ENCODE measurements around the gene ZDHHC24. TPM values are rescaled to one million over a fixed set of nuclear protein-coding genes. Genes with fewer than 3 reads are reported as not detected.

The ZDHHC24 gene
- total and polyA plus RNA-seq, 10 of the 15 experiments (the other 5 are each of a cell fraction or from before 2014, with no cell fraction given), result 0.86 to 17.5 (median 6.8) TPM

DNA sequence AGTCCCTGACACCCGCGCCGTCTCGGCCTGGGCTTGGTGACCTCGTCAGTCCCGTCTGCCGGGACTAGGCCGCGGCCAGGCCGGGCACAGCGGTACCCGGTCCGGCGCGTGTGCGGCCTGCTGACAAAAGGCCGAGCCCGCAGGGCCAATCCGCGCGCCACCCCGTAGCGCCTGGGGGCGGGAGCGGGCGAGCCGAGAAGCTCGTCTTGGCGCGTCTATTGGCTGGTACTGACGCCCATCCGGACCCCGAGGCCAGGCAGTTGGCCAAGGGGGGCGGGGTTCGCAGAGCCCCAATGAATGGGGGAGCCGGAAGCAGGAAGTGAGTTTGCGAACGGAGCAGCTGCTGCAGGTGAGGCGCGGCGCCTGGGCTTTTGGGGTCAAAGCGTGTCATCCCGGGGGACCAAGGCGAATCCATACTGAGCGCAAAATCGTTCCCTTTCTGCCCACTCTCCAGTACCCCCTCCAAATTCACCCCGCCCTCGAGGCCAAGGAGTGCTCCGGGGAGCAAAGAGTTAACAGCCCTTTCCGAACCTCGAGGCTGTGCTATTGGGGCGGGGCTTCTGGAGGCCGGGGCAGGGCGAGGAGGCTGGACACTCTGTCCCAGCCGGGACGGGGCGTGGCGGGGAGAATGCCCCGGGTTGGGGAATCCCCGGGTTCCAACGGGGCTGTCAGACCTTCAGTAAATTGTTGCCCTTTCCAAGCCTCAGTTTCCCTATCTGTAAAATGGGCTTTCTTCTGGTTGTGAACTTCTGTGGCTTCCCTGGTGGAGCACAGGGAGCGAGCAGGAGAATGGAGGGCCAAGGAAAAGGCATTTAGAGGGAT, 65.5 kb downstream of the ZDHHC24 start, which contains the start of gene DPP3 (continued):
- TF ChIP-seq, protein P1, sequence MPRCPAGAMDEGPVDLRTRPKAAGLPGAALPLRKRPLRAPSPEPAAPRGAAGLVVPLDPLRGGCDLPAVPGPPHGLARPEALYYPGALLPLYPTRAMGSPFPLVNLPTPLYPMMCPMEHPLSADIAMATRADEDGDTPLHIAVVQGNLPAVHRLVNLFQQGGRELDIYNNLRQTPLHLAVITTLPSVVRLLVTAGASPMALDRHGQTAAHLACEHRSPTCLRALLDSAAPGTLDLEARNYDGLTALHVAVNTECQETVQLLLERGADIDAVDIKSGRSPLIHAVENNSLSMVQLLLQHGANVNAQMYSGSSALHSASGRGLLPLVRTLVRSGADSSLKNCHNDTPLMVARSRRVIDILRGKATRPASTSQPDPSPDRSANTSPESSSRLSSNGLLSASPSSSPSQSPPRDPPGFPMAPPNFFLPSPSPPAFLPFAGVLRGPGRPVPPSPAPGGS (IDR thresholded peaks at IDR 0.05; ENCODE audit: borderline replicate concordance, insufficient read depth, low read depth, low read length, poor library complexity, severe bottlenecking), result no peak
- TF ChIP-seq CHD2 (IDR thresholded peaks at IDR 0.05; ENCODE audit: borderline replicate concordance, low read depth, low read length) (peak; percentile 90), CBX3 (IDR thresholded peaks at IDR 0.05; ENCODE audit: borderline replicate concordance, low read depth) (no peak), RUNX3 (IDR thresholded peaks at IDR 0.05; ENCODE audit: low read length) (no peak; the same call in none of the 2 replicates), IKZF2 (IDR thresholded peaks at IDR 0.05) (no peak), MEF2B (IDR thresholded peaks at IDR 0.05; ENCODE audit: partially characterized antibody, poor library complexity, severe bottlenecking) (peak; percentile 48), FOXK2 (IDR thresholded peaks at IDR 0.05) (no peak), BMI1 (IDR thresholded peaks at IDR 0.05; ENCODE audit: borderline replicate concordance) (no peak), SIN3A (IDR thresholded peaks at IDR 0.05; ENCODE audit: low read depth, low read length) (peak; percentile 80), TARDBP (IDR thresholded peaks at IDR 0.05; ENCODE audit: borderline replicate concordance) (no peak)
- TF ChIP-seq, protein P2, sequence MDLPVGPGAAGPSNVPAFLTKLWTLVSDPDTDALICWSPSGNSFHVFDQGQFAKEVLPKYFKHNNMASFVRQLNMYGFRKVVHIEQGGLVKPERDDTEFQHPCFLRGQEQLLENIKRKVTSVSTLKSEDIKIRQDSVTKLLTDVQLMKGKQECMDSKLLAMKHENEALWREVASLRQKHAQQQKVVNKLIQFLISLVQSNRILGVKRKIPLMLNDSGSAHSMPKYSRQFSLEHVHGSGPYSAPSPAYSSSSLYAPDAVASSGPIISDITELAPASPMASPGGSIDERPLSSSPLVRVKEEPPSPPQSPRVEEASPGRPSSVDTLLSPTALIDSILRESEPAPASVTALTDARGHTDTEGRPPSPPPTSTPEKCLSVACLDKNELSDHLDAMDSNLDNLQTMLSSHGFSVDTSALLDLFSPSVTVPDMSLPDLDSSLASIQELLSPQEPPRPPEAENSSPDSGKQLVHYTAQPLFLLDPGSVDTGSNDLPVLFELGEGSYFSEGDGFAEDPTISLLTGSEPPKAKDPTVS (IDR thresholded peaks at IDR 0.05; ENCODE audit: low read depth, low read length), result no peak
- TF ChIP-seq, protein P3, sequence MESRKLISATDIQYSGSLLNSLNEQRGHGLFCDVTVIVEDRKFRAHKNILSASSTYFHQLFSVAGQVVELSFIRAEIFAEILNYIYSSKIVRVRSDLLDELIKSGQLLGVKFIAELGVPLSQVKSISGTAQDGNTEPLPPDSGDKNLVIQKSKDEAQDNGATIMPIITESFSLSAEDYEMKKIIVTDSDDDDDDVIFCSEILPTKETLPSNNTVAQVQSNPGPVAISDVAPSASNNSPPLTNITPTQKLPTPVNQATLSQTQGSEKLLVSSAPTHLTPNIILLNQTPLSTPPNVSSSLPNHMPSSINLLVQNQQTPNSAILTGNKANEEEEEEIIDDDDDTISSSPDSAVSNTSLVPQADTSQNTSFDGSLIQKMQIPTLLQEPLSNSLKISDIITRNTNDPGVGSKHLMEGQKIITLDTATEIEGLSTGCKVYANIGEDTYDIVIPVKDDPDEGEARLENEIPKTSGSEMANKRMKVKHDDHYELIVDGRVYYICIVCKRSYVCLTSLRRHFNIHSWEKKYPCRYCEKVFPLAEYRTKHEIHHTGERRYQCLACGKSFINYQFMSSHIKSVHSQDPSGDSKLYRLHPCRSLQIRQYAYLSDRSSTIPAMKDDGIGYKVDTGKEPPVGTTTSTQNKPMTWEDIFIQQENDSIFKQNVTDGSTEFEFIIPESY (IDR thresholded peaks at IDR 0.05), result no peak
- TF ChIP-seq, protein P4, sequence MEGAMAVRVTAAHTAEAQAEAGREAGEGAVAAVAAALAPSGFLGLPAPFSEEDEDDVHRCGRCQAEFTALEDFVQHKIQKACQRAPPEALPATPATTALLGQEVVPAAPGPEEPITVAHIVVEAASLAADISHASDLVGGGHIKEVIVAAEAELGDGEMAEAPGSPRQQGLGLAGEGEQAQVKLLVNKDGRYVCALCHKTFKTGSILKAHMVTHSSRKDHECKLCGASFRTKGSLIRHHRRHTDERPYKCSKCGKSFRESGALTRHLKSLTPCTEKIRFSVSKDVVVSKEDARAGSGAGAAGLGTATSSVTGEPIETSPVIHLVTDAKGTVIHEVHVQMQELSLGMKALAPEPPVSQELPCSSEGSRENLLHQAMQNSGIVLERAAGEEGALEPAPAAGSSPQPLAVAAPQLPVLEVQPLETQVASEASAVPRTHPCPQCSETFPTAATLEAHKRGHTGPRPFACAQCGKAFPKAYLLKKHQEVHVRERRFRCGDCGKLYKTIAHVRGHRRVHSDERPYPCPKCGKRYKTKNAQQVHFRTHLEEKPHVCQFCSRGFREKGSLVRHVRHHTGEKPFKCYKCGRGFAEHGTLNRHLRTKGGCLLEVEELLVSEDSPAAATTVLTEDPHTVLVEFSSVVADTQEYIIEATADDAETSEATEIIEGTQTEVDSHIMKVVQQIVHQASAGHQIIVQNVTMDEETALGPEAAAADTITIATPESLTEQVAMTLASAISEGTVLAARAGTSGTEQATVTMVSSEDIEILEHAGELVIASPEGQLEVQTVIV (IDR thresholded peaks at IDR 0.05; ENCODE audit: borderline replicate concordance, partially characterized antibody), result peak; percentile 96
- TF ChIP-seq, protein P5, sequence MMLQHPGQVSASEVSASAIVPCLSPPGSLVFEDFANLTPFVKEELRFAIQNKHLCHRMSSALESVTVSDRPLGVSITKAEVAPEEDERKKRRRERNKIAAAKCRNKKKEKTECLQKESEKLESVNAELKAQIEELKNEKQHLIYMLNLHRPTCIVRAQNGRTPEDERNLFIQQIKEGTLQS (IDR thresholded peaks at IDR 0.05; ENCODE audit: borderline replicate concordance, extremely low read depth, low read depth, low read length), result no peak
- TF ChIP-seq, protein P6, sequence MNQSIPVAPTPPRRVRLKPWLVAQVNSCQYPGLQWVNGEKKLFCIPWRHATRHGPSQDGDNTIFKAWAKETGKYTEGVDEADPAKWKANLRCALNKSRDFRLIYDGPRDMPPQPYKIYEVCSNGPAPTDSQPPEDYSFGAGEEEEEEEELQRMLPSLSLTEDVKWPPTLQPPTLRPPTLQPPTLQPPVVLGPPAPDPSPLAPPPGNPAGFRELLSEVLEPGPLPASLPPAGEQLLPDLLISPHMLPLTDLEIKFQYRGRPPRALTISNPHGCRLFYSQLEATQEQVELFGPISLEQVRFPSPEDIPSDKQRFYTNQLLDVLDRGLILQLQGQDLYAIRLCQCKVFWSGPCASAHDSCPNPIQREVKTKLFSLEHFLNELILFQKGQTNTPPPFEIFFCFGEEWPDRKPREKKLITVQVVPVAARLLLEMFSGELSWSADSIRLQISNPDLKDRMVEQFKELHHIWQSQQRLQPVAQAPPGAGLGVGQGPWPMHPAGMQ (IDR thresholded peaks at IDR 0.05; ENCODE audit: borderline replicate concordance), result no peak
- TF ChIP-seq, protein P7, sequence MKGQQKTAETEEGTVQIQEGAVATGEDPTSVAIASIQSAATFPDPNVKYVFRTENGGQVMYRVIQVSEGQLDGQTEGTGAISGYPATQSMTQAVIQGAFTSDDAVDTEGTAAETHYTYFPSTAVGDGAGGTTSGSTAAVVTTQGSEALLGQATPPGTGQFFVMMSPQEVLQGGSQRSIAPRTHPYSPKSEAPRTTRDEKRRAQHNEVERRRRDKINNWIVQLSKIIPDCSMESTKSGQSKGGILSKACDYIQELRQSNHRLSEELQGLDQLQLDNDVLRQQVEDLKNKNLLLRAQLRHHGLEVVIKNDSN (IDR thresholded peaks at IDR 0.05; ENCODE audit: borderline replicate concordance, extremely low read length, insufficient read depth, low read depth, low read length), result no peak

Data from GM12878 (cell line).